H1 (cell line): ENCODE results near the gene KBTBD12. TPM values are rescaled to one million over a fixed set of nuclear protein-coding genes. Genes with fewer than 3 reads are reported as not detected.

Experiments
- polyA plus RNA-seq, 7 experiments: library from polyadenylated mRNA; depleted of rRNA in 3 of 7; stranded (reverse) in 5 of 7; unstranded in 2 of 7; fragments of >200 nt in 5 of 7; fragments of 200-250 nt in 2 of 7; gene quantifications; 1 replicate in 5 of 7; 2 replicates in 1 of 7; 4 replicates in 1 of 7; pipeline versions ENCODE4 v1.2.1 to v1.2.3, GENCODE V29; 2011 to 2013; ENCODE audit warnings: missing spikeins in 2 of 7, mixed read lengths in 2 of 7
- small RNA-seq: library from polyadenylated mRNA; stranded (forward); fragments of <200 nt; extraction: miRNeasy Mini kit (QIAGEN cat#:217004); gene quantifications from one replicate; pipeline ENCODE3, GENCODE V24; 2013; ENCODE audit not compliant: insufficient read depth
- total RNA-seq: library from RNA; stranded (reverse); fragmentation: NEBNext Ultra II Directional; extraction: Animal tissue kit (Norgen Biotek cat#: 25700); gene quantifications from 2 replicates; pipeline ENCODE4 v1.2.1, GENCODE V29; 2021

KBTBD12 gene
- total and polyA plus RNA-seq, 2 of the 8 experiments (the other 6 are each of a cell fraction or from before 2014, with no cell fraction given), result 0.33 to 0.63 TPM

Small RNA genes within 50 kb of the gene (small RNA-seq; reads per million reads assigned to genes)
- not detected for gene RNA5SP139

Other genes starting within 250 kb of the KBTBD12 start
- 7.0 and 9.4 TPM in 2 replicates for gene ABTB1, start 242.3 kb upstream of the KBTBD12 start, total RNA-seq
- 7.1 and 12.8 TPM in 2 replicates for gene ABTB1, start 242.3 kb upstream of the KBTBD12 start, polyA plus RNA-seq (2011; rRNA removed)
- gene MGLL, start 92.7 kb upstream of the KBTBD12 start, total RNA-seq, result 0.34 and 0.75 TPM in 2 replicates
- gene MGLL, start 92.7 kb upstream of the KBTBD12 start, polyA plus RNA-seq (2011; rRNA removed), result 0.05 and 0.24 TPM in 2 replicates
- 157 and 165 TPM in 2 replicates for gene SEC61A1, start 137.2 kb downstream of the KBTBD12 start, total RNA-seq
- gene SEC61A1, start 137.2 kb downstream of the KBTBD12 start, polyA plus RNA-seq (2011; rRNA removed), result 115 and 133 TPM in 2 replicates
- 131 and 135 TPM in 2 replicates for gene RUVBL1, start 208.6 kb downstream of the KBTBD12 start, total RNA-seq
- 112 and 113 TPM in 2 replicates for gene RUVBL1, start 208.6 kb downstream of the KBTBD12 start, polyA plus RNA-seq (2011; rRNA removed)
- gene EEFSEC, start 238.2 kb downstream of the KBTBD12 start, total RNA-seq, result 13.1 and 13.8 TPM in 2 replicates
- 19.8 and 27.6 TPM in 2 replicates for gene EEFSEC, start 238.2 kb downstream of the KBTBD12 start, polyA plus RNA-seq (2011; rRNA removed)